HCT116 (cell line): ENCODE results near the gene BACE1. TPM values are rescaled to one million over a fixed set of nuclear protein-coding genes. Genes with fewer than 3 reads are reported as not detected.

Experiments
- ATAC-seq: fragments of 200-7000 bp; cut with Tn5 transposase; 2 replicates; pipeline ENCODE4 v1.9.1; 2020; ENCODE audit warnings: mild to moderate bottlenecking, moderate library complexity
- BruUV-seq: library from RNA; stranded (reverse); fragments of 400-500 nt; replicated peaks from 2 replicates; lab custom pipeline; 2021; lab: Mats Ljungman, UMichigan
- CTCF ChIA-PET: fragments of 300-600 bp; sonication (Branson Sonifier 250); formaldehyde crosslinking; loops from one replicate; lab custom pipeline; 2021; ENCODE audit warnings: antibody characterized with exemption; lab: Charles Lee
- POLR2A ChIA-PET: fragments of 300-600, 350-600 bp; sonication (Branson Sonifier 250); formaldehyde crosslinking; loops from one replicate; lab custom pipeline; 2021; ENCODE audit warnings: antibody characterized with exemption; lab: Charles Lee
- RAD21 ChIA-PET, 2 experiments: fragments of 300-600 bp; sonication (Branson Sonifier 250); formaldehyde crosslinking; loops; one replicate each; lab custom pipeline; 2023; ENCODE audit warnings: low total read pairs in 2 of 2; ENCODE audit not compliant: uncharacterized antibody in 2 of 2, unreplicated experiment in 2 of 2, low non-redundant PET in 1 of 2; lab: Charles Lee
- DNase-seq: peaks from one replicate; pipeline ENCODE4 v3.0.0-alpha.2; 2010; ENCODE audit warnings: low read depth, low spot score
- H2AFZ ChIP-seq: fragments of 200-600 bp; shearing (Covaris generic), sonication (generic); 2 replicates; pipeline ENCODE4 v1.6.1; 2017; ENCODE audit warnings: low read depth, mixed run types, mixed read lengths, antibody characterized with exemption, low read length; ENCODE audit not compliant: poor library complexity, severe bottlenecking
- H3K27ac ChIP-seq: 2 replicates; pipeline ENCODE4 v1.5.1; 2012; ENCODE audit warnings: low read depth, low read length
- H3K27me3 ChIP-seq: fragments of 200-600 bp; sonication (generic); 2 replicates; pipeline ENCODE4 v1.6.1; 2016; ENCODE audit warnings: mixed run types, low read length, mixed read lengths; ENCODE audit not compliant: insufficient read depth
- H3K36me3 ChIP-seq, 2 experiments: fragments of 200-500 bp in 1 of 2; fragments of 200-600 bp in 1 of 2; sonication (Bioruptor generic) in 1 of 2; sonication (generic) in 1 of 2; 2 replicates each; pipeline versions ENCODE4 v1.5.1 to v1.6.1; 2014 to 2016; ENCODE audit warnings: low read length in 2 of 2, inconsistent platforms in 1 of 2, mixed read lengths in 1 of 2, mixed run types in 1 of 2; ENCODE audit not compliant: insufficient read depth in 2 of 2, control insufficient read depth in 1 of 2
- H3K4me1 ChIP-seq, 2 experiments: fragments of 200-600 bp in 1 of 2; sonication (generic) in 1 of 2; 2 replicates each; pipeline versions ENCODE4 v1.5.1 to v1.6.1; 2012 to 2017; ENCODE audit warnings: low read length in 2 of 2, inconsistent platforms in 1 of 2, mild to moderate bottlenecking in 1 of 2, mixed read lengths in 1 of 2, mixed run types in 1 of 2, moderate library complexity in 1 of 2; ENCODE audit not compliant: insufficient read depth in 2 of 2, control insufficient read depth in 1 of 2
- H3K4me2 ChIP-seq: fragments of 200-600 bp; sonication (generic); 2 replicates; pipeline ENCODE4 v1.6.1; 2017; ENCODE audit warnings: mixed run types, low read length, mixed read lengths
- H3K4me3 ChIP-seq, 2 experiments: fragments of 200-600 bp in 1 of 2; sonication (generic) in 1 of 2; replicated peaks in 1 of 2; 2 replicates each; pipeline ENCODE4 v1.5.1; 2011 to 2016; ENCODE audit warnings: low read length in 2 of 2, control low read depth in 1 of 2, low read depth in 1 of 2, mild to moderate bottlenecking in 1 of 2, mixed read lengths in 1 of 2, mixed run types in 1 of 2
- H3K79me2 ChIP-seq: fragments of 200-600 bp; sonication (generic); 2 replicates; pipeline ENCODE4 v1.6.1; 2017; ENCODE audit warnings: mild to moderate bottlenecking, mixed run types, low read length, moderate library complexity, mixed read lengths; ENCODE audit not compliant: insufficient read depth
- H3K9ac ChIP-seq: fragments of 200-600 bp; sonication (generic); 2 replicates; pipeline ENCODE4 v1.6.1; 2016; ENCODE audit warnings: low read length, mixed read lengths
- H3K9me2 ChIP-seq: fragments of 200-600 bp; sonication (generic), shearing (Covaris generic); 2 replicates; pipeline ENCODE4 v1.6.1; 2017; ENCODE audit warnings: mixed run types, mild to moderate bottlenecking, moderate library complexity; ENCODE audit not compliant: insufficient read depth
- H3K9me3 ChIP-seq, 2 experiments: fragments of 200-500 bp in 1 of 2; fragments of 200-600 bp in 1 of 2; sonication (Bioruptor generic) in 1 of 2; sonication (generic) in 1 of 2; 2 replicates each; pipeline ENCODE4 v1.6.1; 2014 to 2017; ENCODE audit warnings: low read length in 2 of 2, mixed read lengths in 2 of 2, inconsistent platforms in 1 of 2, low read depth in 1 of 2, mild to moderate bottlenecking in 1 of 2, mixed run types in 1 of 2, moderate library complexity in 1 of 2; ENCODE audit not compliant: control insufficient read depth in 1 of 2, insufficient read depth in 1 of 2
- H4K20me1 ChIP-seq: fragments of 200-600 bp; sonication (generic), shearing (Covaris generic); 2 replicates; pipeline ENCODE4 v1.6.1; 2017; ENCODE audit warnings: mixed run types, mild to moderate bottlenecking, moderate library complexity; ENCODE audit not compliant: insufficient read depth
- CBX3 ChIP-seq: IDR thresholded peaks from 2 replicates; pipeline ENCODE4 v1.6.1; 2012; ENCODE audit warnings: low read depth
- ELF1 ChIP-seq: IDR thresholded peaks from 2 replicates; pipeline ENCODE4 v1.6.1; 2012; ENCODE audit warnings: low read depth, borderline replicate concordance
- EZH2phosphoT487 ChIP-seq: fragments of 200-600 bp; IDR thresholded peaks from 2 replicates; pipeline ENCODE4 v1.6.1; 2018; ENCODE audit warnings: antibody characterized with exemption, borderline replicate concordance
- FOSL1 ChIP-seq: IDR thresholded peaks from 2 replicates; pipeline ENCODE4 v1.6.1; 2012; ENCODE audit warnings: low read depth
- POLR2AphosphoS5 ChIP-seq: IDR thresholded peaks from 2 replicates; pipeline ENCODE4 v1.6.1; 2011; ENCODE audit warnings: mild to moderate bottlenecking, low read depth, low read length, moderate library complexity
- RAD21 ChIP-seq: IDR thresholded peaks from 2 replicates; pipeline ENCODE4 v1.6.1; 2012; ENCODE audit warnings: low read depth, mild to moderate bottlenecking
- SIN3A ChIP-seq: IDR thresholded peaks from 2 replicates; pipeline ENCODE4 v1.6.1; 2012; ENCODE audit warnings: low read depth
- SP1 ChIP-seq: IDR thresholded peaks from 2 replicates; pipeline ENCODE4 v1.6.1; 2012; ENCODE audit warnings: low read depth
- SRF ChIP-seq: IDR thresholded peaks from 2 replicates; pipeline ENCODE4 v1.6.1; 2012; ENCODE audit warnings: low read depth
- ZFX ChIP-seq: fragments of 450-650 bp; IDR thresholded peaks from 2 replicates; pipeline ENCODE4 v1.6.1; 2017
- ZNF274 ChIP-seq: fragments of 200-500 bp; sonication (Bioruptor generic); IDR thresholded peaks from 2 replicates; pipeline ENCODE4 v1.6.1; 2014; ENCODE audit warnings: mild to moderate bottlenecking, low read depth, low read length, inconsistent platforms
- intact Hi-C: fragments of 100-400 bp; cut with micrococcal nuclease; formaldehyde crosslinking; loops from 2 replicates; pipeline ENCODE4 v1.10.0; 2022
- total RNA-seq: library from RNA; stranded (reverse); gene quantifications from one replicate; pipeline ENCODE4 v1.2.1, GENCODE V29; 2021; ENCODE audit not compliant: unreplicated experiment
- TF ChIP-seq, protein P1 (sequence below): IDR thresholded peaks from 2 replicates; pipeline ENCODE4 v1.6.1; 2012

BACE1 gene
- total RNA-seq, 1 experiment from 2014 or later, result 8.5 TPM

DNA sequence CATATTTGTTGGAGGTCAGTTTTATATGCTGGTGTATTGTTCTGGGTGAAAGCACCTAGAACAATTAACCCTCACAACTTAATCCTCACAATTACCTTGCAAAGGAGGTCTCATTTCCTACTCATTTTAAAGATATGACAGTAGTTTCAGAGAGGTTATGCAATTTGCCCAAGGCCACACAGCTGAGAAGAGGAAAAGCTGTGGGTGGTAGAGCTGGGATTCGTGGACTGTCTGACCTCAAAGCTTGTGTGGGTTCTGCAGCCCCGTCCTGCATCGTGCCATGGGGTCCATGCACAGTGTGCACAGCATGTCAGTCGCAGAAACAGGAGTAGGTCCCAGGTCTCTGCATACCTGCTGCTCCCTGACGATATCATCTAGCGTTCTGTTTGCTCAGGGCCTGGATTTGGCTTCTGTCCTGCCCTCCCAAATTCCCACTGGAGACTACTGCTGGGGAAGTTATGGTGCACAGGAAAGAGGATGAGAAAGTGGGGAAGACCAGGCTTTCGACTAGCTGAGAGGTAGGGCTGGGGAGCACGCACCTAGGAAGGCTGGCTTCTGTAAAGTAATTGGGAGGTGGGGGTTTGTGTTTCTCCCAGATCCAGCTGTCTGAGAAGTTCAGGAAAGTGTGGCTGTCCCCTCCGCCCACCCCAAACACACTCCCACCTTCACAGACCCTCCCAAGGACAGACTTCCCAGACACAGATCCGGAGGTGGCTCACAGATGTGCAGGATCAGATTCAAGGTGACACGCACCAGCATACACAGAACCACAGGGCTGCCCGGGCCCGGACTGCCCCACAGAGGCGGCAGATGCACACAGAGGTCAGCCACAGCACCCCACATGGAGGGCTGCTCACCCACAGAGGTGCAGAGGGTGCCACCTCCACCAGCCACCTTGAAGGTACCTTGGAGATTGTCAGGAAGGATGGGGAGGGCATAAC, 2.0 kb downstream of the BACE1 start (continued):
- TF ChIP-seq SRF (no peak), POLR2AphosphoS5 (no peak)
- TF ChIP-seq, protein P1, sequence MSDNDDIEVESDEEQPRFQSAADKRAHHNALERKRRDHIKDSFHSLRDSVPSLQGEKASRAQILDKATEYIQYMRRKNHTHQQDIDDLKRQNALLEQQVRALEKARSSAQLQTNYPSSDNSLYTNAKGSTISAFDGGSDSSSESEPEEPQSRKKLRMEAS, result no peak

DNA sequence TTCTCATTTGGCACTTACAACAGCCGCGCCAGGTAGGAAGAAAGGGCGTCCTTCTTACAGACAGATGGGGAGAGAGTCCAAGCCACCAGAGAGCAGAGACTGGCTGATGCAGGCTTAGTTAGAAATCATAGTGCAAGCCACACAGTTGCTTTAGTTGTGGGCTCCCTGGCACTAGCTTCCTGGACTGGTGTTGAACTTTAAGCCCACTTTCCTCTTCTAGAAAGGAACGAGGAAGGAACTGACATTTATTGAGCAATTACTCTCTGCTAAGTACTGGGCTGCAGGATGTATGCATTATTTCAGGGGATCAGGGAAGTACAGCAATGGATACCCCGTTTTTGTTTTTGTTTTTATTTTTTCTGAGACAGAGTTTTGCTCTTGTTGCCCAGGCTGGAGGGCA, 3.0 kb downstream of the BACE1 start:
- ATAC-seq, result no peak
- no peaks in the 10 kb centered on the region for H3K9me3 ChIP-seq
- ChIA-PET RAD21 (no interaction called here), CTCF (no interaction called here), POLR2A (no interaction called here)
- H3K4me3 ChIP-seq, result no peak overlapping the region
- no peak overlapping the region for H3K9ac ChIP-seq
- H4K20me1 ChIP-seq, result no peaks in the 10 kb centered on the region
- H3K4me2 ChIP-seq, result no peak overlapping the region
- H3K36me3 ChIP-seq, result no peaks in the 10 kb centered on the region
- no peaks in the 10 kb centered on the region for H3K27me3 ChIP-seq
- BruUV-seq, result no TSS peak
- no peaks in the 10 kb centered on the region for H3K9me2 ChIP-seq
- H3K79me2 ChIP-seq, result no peaks in the 10 kb centered on the region
- H3K4me1 ChIP-seq, result peaks cover 7 to 16% of the 10 kb centered on the region in 2 experiments; a peak in 3 of 4 replicates
- intact Hi-C loops, result no loop called here
- no peak overlapping the region for H2AFZ ChIP-seq
- no peak overlapping the region for H3K27ac ChIP-seq
- no peak for DNase-seq
- TF ChIP-seq EZH2phosphoT487, result no peak
- no peak for TF ChIP-seq ZFX

DNA sequence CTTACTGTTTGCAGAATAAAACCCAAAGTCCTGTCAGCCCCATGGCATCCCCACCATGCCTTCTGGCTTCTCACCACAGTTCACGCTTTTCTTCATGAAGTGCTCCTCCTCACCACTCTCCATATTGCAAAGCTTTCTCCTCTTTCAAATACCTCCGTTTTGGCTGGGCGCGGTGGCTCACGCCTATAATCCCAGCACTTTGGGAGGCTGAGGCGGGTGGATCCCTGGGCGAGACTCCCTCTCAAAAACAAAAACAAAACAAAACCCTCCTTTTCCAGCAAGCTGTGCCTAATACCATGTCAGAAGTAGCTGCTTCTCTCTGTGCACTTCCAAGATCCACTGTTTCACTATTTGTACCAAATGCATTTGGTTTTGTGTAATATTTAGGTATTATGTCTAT, 6.7 kb downstream of the BACE1 start:
- ChIA-PET CTCF (no interaction called here), POLR2A (no interaction called here), RAD21 (no interaction called here)
- Histone ChIP-seq H4K20me1 (no peaks in the 10 kb centered on the region), H3K9me2 (no peaks in the 10 kb centered on the region), H3K79me2 (no peaks in the 10 kb centered on the region), H3K9ac (no peak overlapping the region), H3K27me3 (no peaks in the 10 kb centered on the region), H3K4me2 (no peak overlapping the region), H3K36me3 (no peaks in the 10 kb centered on the region), H3K4me3 (no peak overlapping the region), H2AFZ (no peak overlapping the region), H3K27ac (no peak overlapping the region), H3K9me3 (no peaks in the 10 kb centered on the region), H3K4me1 (no peaks in the 10 kb centered on the region)
- ATAC-seq (no peak), DNase-seq (no peak)
- no peak for TF ChIP-seq FOSL1
- TF ChIP-seq SIN3A, result no peak
- no peak for TF ChIP-seq SP1
- no peak for TF ChIP-seq RAD21
- no peak for TF ChIP-seq ZNF274
- TF ChIP-seq ELF1, result no peak
- no peak for TF ChIP-seq CBX3
- TF ChIP-seq, protein P1, result no peak
- intact Hi-C loops, result no loop called here
- BruUV-seq, result no TSS peak
